Tibial nerve (tissue), 4 donors: ENCODE results near the gene SYNCRIP.

ENCODE experiments used
- EP300 ChIP-seq, 2 donors: sonication (generic); formaldehyde crosslinking; IDR thresholded peaks; one replicate each; pipeline ENCODE4 v1.6.1; 2017; ENCODE audit warnings: antibody characterized with exemption in 2 of 2, mild to moderate bottlenecking in 1 of 2
- POLR2A ChIP-seq, 2 donors: fragments of 450-650 bp; IDR thresholded peaks; one replicate each; pipeline ENCODE4 v1.6.1; 2017; ENCODE audit warnings: antibody characterized with exemption in 2 of 2, mild to moderate bottlenecking in 2 of 2, moderate library complexity in 2 of 2
- TF ChIP-seq, protein P1 (sequence below), 5 experiments: fragments of 200-600 bp in 3 of 5; fragments of 450-650 bp in 2 of 5; sonication (generic) in 3 of 5; IDR thresholded peaks; one replicate each; pipeline ENCODE4 v1.5.1; 2016 to 2019; ENCODE audit warnings: antibody characterized with exemption in 5 of 5, mild to moderate bottlenecking in 3 of 5, moderate library complexity in 2 of 5

GRCh38 chr6:85581572-85581971 lies 61.1 kb downstream of the SYNCRIP start:
- TF ChIP-seq, protein P1, sequence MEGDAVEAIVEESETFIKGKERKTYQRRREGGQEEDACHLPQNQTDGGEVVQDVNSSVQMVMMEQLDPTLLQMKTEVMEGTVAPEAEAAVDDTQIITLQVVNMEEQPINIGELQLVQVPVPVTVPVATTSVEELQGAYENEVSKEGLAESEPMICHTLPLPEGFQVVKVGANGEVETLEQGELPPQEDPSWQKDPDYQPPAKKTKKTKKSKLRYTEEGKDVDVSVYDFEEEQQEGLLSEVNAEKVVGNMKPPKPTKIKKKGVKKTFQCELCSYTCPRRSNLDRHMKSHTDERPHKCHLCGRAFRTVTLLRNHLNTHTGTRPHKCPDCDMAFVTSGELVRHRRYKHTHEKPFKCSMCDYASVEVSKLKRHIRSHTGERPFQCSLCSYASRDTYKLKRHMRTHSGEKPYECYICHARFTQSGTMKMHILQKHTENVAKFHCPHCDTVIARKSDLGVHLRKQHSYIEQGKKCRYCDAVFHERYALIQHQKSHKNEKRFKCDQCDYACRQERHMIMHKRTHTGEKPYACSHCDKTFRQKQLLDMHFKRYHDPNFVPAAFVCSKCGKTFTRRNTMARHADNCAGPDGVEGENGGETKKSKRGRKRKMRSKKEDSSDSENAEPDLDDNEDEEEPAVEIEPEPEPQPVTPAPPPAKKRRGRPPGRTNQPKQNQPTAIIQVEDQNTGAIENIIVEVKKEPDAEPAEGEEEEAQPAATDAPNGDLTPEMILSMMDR (IDR thresholded peaks at IDR 0.05): no peak
- no peak for TF ChIP-seq POLR2A (IDR thresholded peaks at IDR 0.05)
- TF ChIP-seq EP300 (IDR thresholded peaks at IDR 0.05): no peak
